NB4 (cell line): ENCODE measurements around the gene KRTAP5-8.
"Not testable (repeated sequence)": the region's sequence is repeated elsewhere in the genome, so short reads cannot be mapped to it uniquely, and the experiment has no call there.

Experiments
- DNase-seq: peaks from one replicate; pipeline ENCODE4 v3.0.0; 2010; ENCODE audit warnings: low read depth
- H3K4me3 ChIP-seq: one replicate; pipeline ENCODE4 v1.5.1; 2011; ENCODE audit warnings: mild to moderate bottlenecking, low read depth, low read length, moderate library complexity
- CTCF ChIP-seq: IDR thresholded peaks from one replicate; pipeline ENCODE4 v1.5.1; 2012; ENCODE audit warnings: low read depth, low read length
- MAX ChIP-seq: IDR thresholded peaks from 2 replicates; pipeline ENCODE4 v1.6.1; 2011; ENCODE audit warnings: low read depth, low read length
- MYC ChIP-seq: IDR thresholded peaks from 2 replicates; pipeline ENCODE4 v1.6.1; 2011; ENCODE audit warnings: low read depth, low read length
- POLR2A ChIP-seq: IDR thresholded peaks from 2 replicates; pipeline ENCODE4 v1.6.1; 2011; ENCODE audit warnings: mild to moderate bottlenecking; ENCODE audit not compliant: insufficient read length; ENCODE audit errors: extremely low read depth

Gene KRTAP5-8

GRCh38 chr11:71519546-71519945 is 18.3 kb upstream of the KRTAP5-8 start:
- H3K4me3 ChIP-seq: no peak overlapping the region
- no peak for DNase-seq
- TF ChIP-seq POLR2A (no peak), MAX (no peak), MYC (no peak), CTCF (no peak)

- DNase-seq: peak; percentile 46
- TF ChIP-seq MAX (no peak), MYC (no peak), CTCF (no peak), POLR2A (no peak)
- no peak overlapping the region for H3K4me3 ChIP-seq
Observed at GRCh38 chr11:71525188-71525937, 12.5 kb upstream of the KRTAP5-8 start.

GRCh38 chr11:71525938-71526495 is 11.8 kb upstream of the KRTAP5-8 start:
- TF ChIP-seq CTCF (no peak), POLR2A (no peak), MAX (no peak), MYC (no peak)
- H3K4me3 ChIP-seq: no peak overlapping the region
- no peak for DNase-seq

- not testable (repeated sequence) for H3K4me3 ChIP-seq
- DNase-seq: peak; percentile 27
Observed at GRCh38 chr11:71526796-71527575, 10.8 kb upstream of the KRTAP5-8 start, which contains the start of gene KRTAP5-7. TSS of gene KRTAP5-7 (plus strand) at chr11:71527267. CDS start at chr11:71527301, 34 bp downstream.

- no peak for DNase-seq
- H3K4me3 ChIP-seq: no peak overlapping the region
- TF ChIP-seq POLR2A (no peak), MAX (no peak), CTCF (no peak), MYC (no peak)
Observed at GRCh38 chr11:71527576-71528210, 10.1 kb upstream of the KRTAP5-8 start.
